Small intestine (tissue), 7 donors: ENCODE data around the gene MAPK9. TPM values are rescaled to one million over a fixed set of nuclear protein-coding genes. Genes with fewer than 3 reads are reported as not detected.

ENCODE experiments used
- DNase-seq, 2 donors: peaks; one replicate each; pipeline versions ENCODE4 v3.0.0 to v3.0.0-alpha.2; 2013
- FAIRE-seq: peaks from 2 replicates; lab custom pipeline; 2012; peaks lifted over from hg19 to GRCh38; lab: Jason Lieb, UNC
- H3K27ac ChIP-seq, 3 donors: one replicate each; pipeline ENCODE4 v1.5.1; 2013; ENCODE audit warnings: low read length in 2 of 3, mild to moderate bottlenecking in 2 of 3, control low read depth in 1 of 3, inconsistent platforms in 1 of 3, low read depth in 1 of 3, moderate library complexity in 1 of 3
- H3K27me3 ChIP-seq, 3 donors: one replicate each; pipeline ENCODE4 v1.6.1; 2013; ENCODE audit warnings: low read length in 3 of 3, inconsistent platforms in 1 of 3; ENCODE audit not compliant: control insufficient read depth in 3 of 3, insufficient read depth in 3 of 3
- H3K36me3 ChIP-seq, 3 donors: one replicate each; pipeline ENCODE4 v1.6.1; 2013; ENCODE audit warnings: low read length in 3 of 3, inconsistent platforms in 1 of 3, low read depth in 1 of 3, mild to moderate bottlenecking in 1 of 3, moderate library complexity in 1 of 3; ENCODE audit not compliant: control insufficient read depth in 3 of 3, insufficient read depth in 2 of 3
- H3K4me1 ChIP-seq, 3 donors: one replicate each; pipeline ENCODE4 v1.6.1; 2013; ENCODE audit warnings: low read length in 2 of 3, inconsistent platforms in 1 of 3, low read depth in 1 of 3, mild to moderate bottlenecking in 1 of 3, moderate library complexity in 1 of 3; ENCODE audit not compliant: control insufficient read depth in 3 of 3, insufficient read depth in 2 of 3
- H3K4me3 ChIP-seq, 3 donors: one replicate each; pipeline ENCODE4 v1.5.1; 2013; ENCODE audit warnings: low read length in 3 of 3, control low read depth in 1 of 3, inconsistent platforms in 1 of 3, low read depth in 1 of 3, mild to moderate bottlenecking in 1 of 3, moderate library complexity in 1 of 3
- H3K9me3 ChIP-seq, 2 donors: one replicate each; pipeline ENCODE4 v1.6.1; 2013; ENCODE audit warnings: low read depth in 1 of 2, low read length in 1 of 2; ENCODE audit not compliant: control insufficient read depth in 2 of 2, insufficient read depth in 1 of 2
- WGBS, 3 donors: extraction: QIAGEN DNeasy Blood & Tissue Kit; methylation state at CpG; one replicate each; pipeline ENCODE4 v1.1.7; 2013; 5-methylcytosine and 5-hydroxymethylcytosine counted together
- polyA plus RNA-seq, 4 donors: library from polyadenylated mRNA; stranded (reverse) in 3 of 4; unstranded in 1 of 4; fragments of 200-250 nt in 3 of 4; fragments of 120-200 nt in 1 of 4; gene quantifications; one replicate each; pipeline versions ENCODE4 v1.2.1 to v1.2.3, GENCODE V29; 2013
- donor health status: healthy with polysubstance abuse.
- donor health status: control.
- donor health status: control.
- donor health status: Bipolar disorder and iron deficiency.
- donor health status: healthy.

The MAPK9 gene
- polyA plus RNA-seq, 4 donors, result 13.2 to 29.1 (median 16.1) TPM

GRCh38 chr5:180318456-180319089 is 26.7 kb upstream of the MAPK9 start:
- no peaks in the 10 kb centered on the region for H3K4me1 ChIP-seq
- H3K4me3 ChIP-seq, result no peak overlapping the region
- no peaks in the 10 kb centered on the region for H3K36me3 ChIP-seq
- H3K27ac ChIP-seq, result no peak overlapping the region
- H3K27me3 ChIP-seq, result no peaks in the 10 kb centered on the region
- FAIRE-seq, result no peak
- DNase-seq, result no peak
- WGBS, 3 donors, result 86 to 90% (median 86%) methylated on average over 22 to 23 of the region's 23 CpGs
- no peaks in the 10 kb centered on the region for H3K9me3 ChIP-seq

DNA sequence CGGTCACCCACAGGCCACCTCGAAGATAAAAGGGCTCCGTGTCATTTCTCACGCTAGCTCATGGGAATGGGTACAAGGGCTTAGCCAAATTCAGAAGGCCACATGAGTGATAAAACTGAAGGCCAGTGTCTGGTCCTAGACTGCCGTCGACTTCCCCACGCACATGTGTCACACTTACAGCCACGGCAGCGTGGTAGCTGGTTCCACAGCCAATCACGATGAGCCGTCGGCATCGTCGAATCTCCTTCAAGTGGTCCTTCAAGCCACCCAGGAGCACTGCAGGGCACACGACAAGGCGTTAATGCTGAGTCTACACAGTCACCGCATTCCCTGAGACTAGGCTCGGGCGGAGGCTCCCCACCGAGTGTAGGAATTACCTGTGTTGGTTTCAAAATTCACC is 24.7 kb upstream of the MAPK9 start:
- Histone ChIP-seq H3K27ac (no peak overlapping the region), H3K27me3 (no peaks in the 10 kb centered on the region), H3K9me3 (no peaks in the 10 kb centered on the region), H3K4me3 (no peak overlapping the region), H3K4me1 (no peaks in the 10 kb centered on the region), H3K36me3 (no peaks in the 10 kb centered on the region)
- DNase-seq (no peak), FAIRE-seq (no peak)
- WGBS, 3 donors, result 90 to 92% (median 91%) methylated on average over 20 of the region's 20 CpGs

- no peak overlapping the region for H3K27ac ChIP-seq
- peak; percentile 47 to 60 for DNase-seq
- FAIRE-seq, result no peak
- no peaks in the 10 kb centered on the region for H3K27me3 ChIP-seq
- no peaks in the 10 kb centered on the region for H3K36me3 ChIP-seq
- 62 to 65% (median 62%) methylated on average over 9 of the region's 9 CpGs for WGBS, 3 donors
- no peaks in the 10 kb centered on the region for H3K4me1 ChIP-seq
- H3K4me3 ChIP-seq, result no peak overlapping the region
- no peaks in the 10 kb centered on the region for H3K9me3 ChIP-seq
Measured at GRCh38 chr5:180315762-180316212, 23.9 kb upstream of the MAPK9 start.

DNA sequence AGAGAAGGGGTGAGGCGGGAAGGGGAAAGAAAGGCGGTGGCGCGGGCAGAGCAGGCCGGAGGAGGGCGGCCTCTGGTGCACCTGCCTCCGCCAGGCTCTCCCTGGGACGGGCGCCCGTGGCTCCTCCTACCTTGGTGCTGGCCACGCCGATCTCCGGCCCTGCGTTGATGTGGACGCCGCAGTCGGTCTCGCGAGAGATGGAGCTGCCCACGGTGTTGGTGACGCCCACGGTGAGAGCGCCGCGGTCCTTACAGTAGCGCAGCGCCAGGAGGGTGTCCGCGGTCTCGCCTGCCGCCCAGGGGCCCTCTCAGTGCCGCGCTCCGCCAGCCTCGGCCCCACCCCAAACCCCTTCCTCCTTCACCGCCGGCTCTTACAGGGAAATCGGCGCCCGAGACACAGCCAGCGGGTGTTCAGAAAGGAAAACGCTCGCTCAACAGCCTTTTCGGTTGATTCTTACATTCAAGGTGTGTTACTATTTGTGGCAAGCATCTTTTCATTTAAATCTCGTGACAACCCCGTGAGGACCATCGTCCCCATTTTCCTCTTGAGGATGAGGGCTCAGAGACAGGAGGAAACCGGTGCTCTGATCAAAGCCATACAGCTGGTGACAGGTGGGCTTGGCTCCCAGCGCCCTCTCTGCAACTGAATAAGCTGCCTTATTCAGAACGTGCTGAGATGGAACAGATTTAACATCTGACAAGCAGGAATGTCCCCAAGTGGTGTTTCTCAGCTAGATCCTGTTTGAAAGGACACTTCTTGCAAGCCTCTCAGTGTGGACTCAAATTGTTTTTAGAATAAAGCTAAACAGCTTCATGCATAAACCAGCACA is 22.0 kb upstream of the MAPK9 start:
- peak; percentile 68 to 86 for DNase-seq
- no peaks in the 10 kb centered on the region for H3K4me1 ChIP-seq
- no peaks in the 10 kb centered on the region for H3K9me3 ChIP-seq
- WGBS, 3 donors, result 60 to 91% (median 63%) methylated on average over 43 to 50 of the region's 50 CpGs
- no peaks in the 10 kb centered on the region for H3K27me3 ChIP-seq
- no peak for FAIRE-seq
- peak overlapping the region in 1 of 3 donors; percentile 84 for H3K27ac ChIP-seq
- peak overlapping the region in 2 of 3 donors; percentile 28 to 66 for H3K4me3 ChIP-seq
- H3K36me3 ChIP-seq, result no peaks in the 10 kb centered on the region

DNA sequence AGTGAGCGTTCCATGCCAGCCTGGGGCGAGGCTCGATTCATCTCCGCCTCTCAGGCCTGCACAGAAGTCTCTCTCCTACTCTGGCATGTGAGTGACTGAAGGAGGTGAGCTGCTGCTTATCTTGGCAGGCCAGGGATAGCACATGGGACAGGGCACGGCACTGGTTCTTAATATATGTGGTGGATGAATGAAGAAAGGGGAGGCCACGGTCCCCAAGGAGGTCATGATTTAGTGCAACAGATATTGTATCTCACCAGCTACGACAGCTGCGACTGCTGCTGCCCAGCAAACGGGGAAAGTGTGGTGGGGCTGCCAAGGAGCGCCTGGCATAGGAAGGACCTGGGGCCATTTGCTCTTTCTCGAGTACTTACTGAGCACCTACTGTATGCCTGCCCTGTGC is 19.3 kb upstream of the MAPK9 start:
- WGBS, 3 donors, result 85 to 92% (median 92%) methylated on average over 11 of the region's 11 CpGs
- H3K36me3 ChIP-seq, result no peaks in the 10 kb centered on the region
- H3K27me3 ChIP-seq, result no peaks in the 10 kb centered on the region
- FAIRE-seq (no peak), DNase-seq (no peak)
- H3K9me3 ChIP-seq, result no peaks in the 10 kb centered on the region
- H3K4me1 ChIP-seq, result no peaks in the 10 kb centered on the region
- H3K27ac ChIP-seq, result no peak overlapping the region
- H3K4me3 ChIP-seq, result no peak overlapping the region

DNA sequence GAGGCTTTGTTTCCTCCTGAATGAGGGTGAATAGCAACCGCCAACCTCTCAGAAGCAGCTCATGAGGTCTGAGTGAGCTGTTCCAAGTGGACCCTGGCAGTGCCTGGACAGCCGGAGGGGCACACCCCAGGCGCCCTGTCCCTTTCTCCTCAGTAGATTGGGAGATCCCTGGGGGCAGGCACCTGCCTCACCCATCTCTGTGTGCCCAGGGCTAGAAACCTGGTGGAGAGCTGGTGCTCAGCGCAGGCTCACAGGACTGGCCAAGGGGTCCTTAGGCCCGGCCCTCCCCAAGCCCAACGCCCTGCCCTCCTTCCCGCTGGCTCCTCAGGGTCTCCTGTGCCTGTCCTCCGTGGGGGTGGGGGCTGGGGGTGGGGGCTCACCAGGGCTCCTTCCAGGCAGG is 14.9 kb upstream of the MAPK9 start:
- Histone ChIP-seq H3K9me3 (no peaks in the 10 kb centered on the region), H3K36me3 (peaks cover 0 to 3% (median 0%) of the 10 kb centered on the region in 3 donors), H3K27ac (no peak overlapping the region), H3K4me1 (no peaks in the 10 kb centered on the region), H3K4me3 (no peak overlapping the region), H3K27me3 (no peaks in the 10 kb centered on the region)
- FAIRE-seq (no peak), DNase-seq (no peak)
- 84 to 86% (median 85%) methylated on average over 4 to 8 of the region's 8 CpGs for WGBS, 3 donors

DNA sequence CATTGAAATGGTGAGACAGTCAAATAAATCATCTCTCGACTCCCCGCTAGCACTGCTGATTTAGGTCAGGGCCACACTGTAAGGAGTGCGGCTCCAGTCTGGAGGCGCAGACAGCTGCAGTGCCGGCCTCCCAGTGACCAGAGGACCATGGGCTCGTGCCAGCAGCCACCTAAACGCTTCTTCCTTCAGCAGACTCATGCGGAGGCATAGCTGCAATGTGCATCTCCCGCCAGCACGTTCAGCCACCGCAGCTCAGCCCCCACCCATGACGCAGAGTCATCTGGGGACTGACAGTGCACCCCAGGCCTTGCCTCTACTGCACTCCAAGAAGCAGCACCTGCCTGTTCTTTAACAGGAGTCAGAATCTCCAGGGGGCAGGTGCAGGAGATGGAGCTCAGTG is 13.6 kb upstream of the MAPK9 start:
- FAIRE-seq (no peak), DNase-seq (no peak)
- Histone ChIP-seq H3K27ac (no peak overlapping the region), H3K4me1 (no peaks in the 10 kb centered on the region), H3K9me3 (no peaks in the 10 kb centered on the region), H3K4me3 (no peak overlapping the region), H3K36me3 (peaks cover 0 to 3% (median 0%) of the 10 kb centered on the region in 3 donors), H3K27me3 (no peaks in the 10 kb centered on the region)
- WGBS, 3 donors, result 84 to 87% (median 87%) methylated on average over 12 of the region's 12 CpGs

- DNase-seq (no peak), FAIRE-seq (no peak)
- 70 to 80% (median 71%) methylated on average over 18 of the region's 18 CpGs for WGBS, 3 donors
- peaks cover 0 to 3% (median 0%) of the 10 kb centered on the region in 3 donors for H3K36me3 ChIP-seq
- H3K4me1 ChIP-seq, result no peaks in the 10 kb centered on the region
- H3K9me3 ChIP-seq, result no peaks in the 10 kb centered on the region
- H3K4me3 ChIP-seq, result no peak overlapping the region
- no peak overlapping the region for H3K27ac ChIP-seq
- no peaks in the 10 kb centered on the region for H3K27me3 ChIP-seq
Measured at GRCh38 chr5:180304431-180305375, 12.8 kb upstream of the MAPK9 start.
